Head of caudate nucleus (tissue), 42 donors: ENCODE data around the gene FOXA3.
"Not testable (repeated sequence)": the region's sequence is repeated elsewhere in the genome, so short reads cannot be mapped to it uniquely, and the experiment has no call there.

Source experiments
- DNase-seq, 42 donors: peaks; one replicate each; pipeline versions ENCODE4 v3.0.0 to v3.0.0-alpha.2; 2020 to 2021; ENCODE audit warnings: mixed read lengths in 7 of 42
- intact Hi-C: fragments of 100-400 bp; cut with DNase I; formaldehyde crosslinking; loops from one replicate; pipeline ENCODE4 v1.15.0; 2022

Gene FOXA3

DNA sequence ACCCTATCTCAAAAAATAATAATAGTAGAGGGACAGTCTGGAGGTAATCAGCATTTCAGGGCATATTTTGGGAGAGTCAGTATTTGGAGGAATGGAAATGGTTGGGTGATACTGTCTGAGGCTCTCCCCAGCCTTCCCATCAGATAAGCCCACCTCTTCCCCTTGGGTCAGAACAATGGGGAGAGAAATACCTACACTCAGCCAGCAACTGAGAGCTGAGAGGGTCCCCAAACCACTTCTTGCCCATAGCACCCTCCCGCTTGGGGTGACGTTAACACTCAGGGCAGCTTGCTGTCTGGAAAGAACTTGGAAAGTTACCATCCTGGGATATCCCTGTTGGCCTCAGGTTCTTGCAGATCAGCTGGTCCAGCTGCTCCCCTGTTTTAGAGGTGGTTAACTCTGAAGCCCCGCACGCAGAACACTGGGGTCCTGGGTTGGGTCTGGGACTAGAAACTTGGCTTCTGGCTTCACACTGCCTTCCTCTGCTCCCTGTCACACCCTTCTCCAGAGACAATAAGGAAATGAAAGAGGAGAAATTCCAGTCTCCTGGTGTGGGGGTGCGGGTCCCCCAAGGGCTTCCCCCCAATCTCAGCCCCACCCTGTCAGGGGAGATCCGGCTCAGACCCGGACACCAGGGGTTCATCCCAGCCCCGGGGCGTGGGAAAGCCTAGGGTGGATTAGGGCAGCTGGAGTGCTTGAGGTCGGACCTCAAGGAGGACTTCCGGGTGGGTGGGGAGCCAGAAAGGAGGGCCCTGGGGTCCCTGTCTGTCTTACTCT is 2.5 kb downstream of the FOXA3 start:
- DNase-seq = no peak
- intact Hi-C loops = no loop called here

DNA sequence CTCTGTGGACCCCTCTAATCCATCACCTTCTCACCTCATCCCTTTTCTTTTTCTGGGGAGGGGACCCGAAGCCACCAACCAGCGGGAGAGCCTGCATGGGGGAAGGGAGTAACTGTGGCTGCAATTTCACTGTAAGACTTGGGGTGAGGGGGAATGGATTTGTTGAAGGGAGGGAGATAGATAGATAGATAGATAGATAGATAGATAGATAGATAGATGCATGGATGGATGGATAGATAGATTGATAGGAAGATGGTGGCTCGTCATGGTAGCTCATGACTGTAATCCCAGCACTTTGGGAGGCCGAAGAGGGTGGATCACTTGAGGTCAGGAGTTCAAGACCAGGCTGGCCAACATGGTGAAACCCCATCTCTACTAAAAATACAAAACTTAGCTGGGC is 3.1 kb downstream of the FOXA3 start:
- DNase-seq, intact Hi-C loops: not testable (repeated sequence)

DNA sequence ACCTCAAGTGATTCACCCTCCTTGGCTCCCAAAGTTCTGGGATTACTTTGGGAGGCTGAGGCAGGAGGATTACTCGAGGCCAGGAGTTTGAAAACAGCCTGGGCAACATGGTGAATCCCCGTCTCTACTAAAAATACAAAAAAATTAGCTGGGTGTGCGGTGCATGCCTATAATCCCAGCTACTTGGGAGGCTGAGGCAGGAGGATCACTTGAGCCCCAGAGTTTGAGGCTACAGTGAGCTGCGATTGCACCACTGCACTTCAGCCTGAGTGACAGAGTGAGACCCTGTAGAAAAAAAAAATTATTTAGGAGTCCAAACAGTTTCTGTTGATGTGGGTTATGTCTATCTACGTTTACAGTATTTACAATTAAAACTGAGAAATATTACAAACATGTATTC is 6.7 kb downstream of the FOXA3 start:
- intact Hi-C loops = no loop called here
- no peak for DNase-seq

DNA sequence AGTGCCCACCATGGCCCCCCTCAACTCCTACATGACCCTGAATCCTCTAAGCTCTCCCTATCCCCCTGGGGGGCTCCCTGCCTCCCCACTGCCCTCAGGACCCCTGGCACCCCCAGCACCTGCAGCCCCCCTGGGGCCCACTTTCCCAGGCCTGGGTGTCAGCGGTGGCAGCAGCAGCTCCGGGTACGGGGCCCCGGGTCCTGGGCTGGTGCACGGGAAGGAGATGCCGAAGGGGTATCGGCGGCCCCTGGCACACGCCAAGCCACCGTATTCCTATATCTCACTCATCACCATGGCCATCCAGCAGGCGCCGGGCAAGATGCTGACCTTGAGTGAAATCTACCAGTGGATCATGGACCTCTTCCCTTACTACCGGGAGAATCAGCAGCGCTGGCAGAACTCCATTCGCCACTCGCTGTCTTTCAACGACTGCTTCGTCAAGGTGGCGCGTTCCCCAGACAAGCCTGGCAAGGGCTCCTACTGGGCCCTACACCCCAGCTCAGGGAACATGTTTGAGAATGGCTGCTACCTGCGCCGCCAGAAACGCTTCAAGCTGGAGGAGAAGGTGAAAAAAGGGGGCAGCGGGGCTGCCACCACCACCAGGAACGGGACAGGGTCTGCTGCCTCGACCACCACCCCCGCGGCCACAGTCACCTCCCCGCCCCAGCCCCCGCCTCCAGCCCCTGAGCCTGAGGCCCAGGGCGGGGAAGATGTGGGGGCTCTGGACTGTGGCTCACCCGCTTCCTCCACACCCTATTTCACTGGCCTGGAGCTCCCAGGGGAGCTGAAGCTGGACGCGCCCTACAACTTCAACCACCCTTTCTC is 8.2 kb downstream of the FOXA3 start:
- no peak for DNase-seq
- intact Hi-C loops = no loop called here

DNA sequence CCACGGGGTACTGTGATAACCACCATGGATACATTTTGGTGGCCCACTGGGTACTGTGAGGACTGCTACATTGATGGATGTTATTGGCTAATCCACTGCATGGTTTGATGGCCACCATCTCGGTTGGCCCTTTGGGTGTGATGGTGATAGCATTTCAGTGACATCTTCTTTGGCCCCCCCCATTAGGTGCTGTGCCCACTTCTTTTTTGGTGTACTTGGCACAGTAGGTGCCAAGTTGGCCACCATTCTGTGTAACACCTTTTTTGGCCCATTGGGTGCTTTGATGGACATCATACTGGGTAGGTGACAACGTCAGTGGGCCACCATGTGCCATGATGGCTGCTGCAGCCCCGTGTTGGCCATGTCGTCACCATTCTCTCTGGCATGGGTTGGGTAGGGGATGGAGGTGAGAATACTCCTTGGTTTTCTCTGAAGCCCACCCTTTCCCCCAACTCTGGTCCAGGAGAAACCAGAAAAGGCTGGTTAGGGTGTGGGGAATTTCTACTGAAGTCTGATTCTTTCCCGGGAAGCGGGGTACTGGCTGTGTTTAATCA is 9.2 kb downstream of the FOXA3 start:
- intact Hi-C loops = no loop called here
- no peak for DNase-seq

DNA sequence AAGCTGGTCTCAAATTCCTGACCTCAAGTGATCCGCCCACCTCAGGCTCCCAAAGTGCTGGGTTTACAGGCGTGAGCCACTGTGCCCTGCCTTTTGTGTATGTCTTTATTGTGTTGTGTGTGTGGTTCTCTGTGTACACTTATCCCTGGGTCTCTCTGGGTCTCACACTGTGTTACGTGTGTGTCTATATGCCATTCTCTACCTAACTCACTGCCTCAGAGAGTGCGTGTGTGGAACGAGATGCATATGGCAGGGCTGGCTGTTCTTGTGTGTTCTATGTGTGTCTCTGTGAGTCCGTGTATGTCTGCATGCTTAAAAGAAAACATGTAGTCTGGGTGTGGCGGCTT is 10.5 kb downstream of the FOXA3 start:
- intact Hi-C loops = no loop called here
- no peak for DNase-seq

DNA sequence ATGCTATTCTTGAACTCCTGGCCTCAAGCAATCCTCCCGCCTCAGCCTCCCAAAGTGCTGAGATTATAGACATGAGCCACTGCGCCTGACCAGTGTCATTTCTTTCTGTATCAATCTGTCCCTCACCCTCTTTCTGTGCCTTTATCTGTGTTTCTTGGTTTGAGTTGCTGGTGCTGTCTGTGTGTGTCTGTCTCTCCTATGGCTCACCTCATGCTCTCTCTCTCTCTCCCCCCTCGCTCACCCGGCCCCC is 12.0 kb downstream of the FOXA3 start:
- no peak for DNase-seq
- intact Hi-C loops = no loop called here

DNA sequence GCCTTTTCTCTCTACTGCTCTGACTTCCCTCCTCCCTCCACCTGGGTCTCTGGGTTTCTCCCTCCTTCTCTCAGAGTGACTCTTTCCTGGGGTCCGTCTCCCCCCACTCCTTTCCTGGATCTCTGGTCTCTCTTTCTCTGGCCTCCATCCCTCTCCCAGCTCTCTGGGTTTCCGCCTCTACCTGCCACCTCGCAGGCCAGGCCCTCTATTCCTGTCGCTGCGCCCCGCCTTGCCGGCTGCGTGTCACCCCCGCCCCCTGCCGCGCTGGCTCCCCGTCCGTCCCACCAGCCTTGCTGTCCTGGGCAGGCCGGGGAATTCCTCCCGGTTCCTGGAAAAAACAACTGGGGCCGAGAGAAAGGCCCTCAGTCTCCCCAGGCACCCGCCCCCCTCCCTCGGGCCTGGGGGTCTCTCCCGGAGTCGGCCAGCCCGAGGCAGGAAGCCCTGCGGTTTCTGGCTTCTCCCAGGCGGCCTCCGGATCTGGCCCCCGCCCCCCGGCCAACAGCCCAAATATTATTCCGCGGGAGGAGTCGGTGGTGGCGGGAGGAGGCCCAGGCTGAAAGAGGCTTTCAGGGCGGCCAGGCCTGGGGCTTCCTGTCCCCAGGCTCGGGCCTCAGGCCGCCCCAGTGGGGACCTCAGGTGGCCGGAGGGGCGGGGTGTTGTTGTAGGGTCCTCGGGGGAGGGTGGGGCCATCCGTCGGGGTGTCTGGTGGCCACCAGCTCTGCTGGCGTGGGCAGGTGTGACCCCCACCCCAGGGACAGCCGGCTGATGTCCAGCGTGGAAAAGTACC is 12.5 kb downstream of the FOXA3 start:
- DNase-seq = peak in 2 of 42 donors; percentile 17 to 23
- intact Hi-C loops = no loop called here

DNA sequence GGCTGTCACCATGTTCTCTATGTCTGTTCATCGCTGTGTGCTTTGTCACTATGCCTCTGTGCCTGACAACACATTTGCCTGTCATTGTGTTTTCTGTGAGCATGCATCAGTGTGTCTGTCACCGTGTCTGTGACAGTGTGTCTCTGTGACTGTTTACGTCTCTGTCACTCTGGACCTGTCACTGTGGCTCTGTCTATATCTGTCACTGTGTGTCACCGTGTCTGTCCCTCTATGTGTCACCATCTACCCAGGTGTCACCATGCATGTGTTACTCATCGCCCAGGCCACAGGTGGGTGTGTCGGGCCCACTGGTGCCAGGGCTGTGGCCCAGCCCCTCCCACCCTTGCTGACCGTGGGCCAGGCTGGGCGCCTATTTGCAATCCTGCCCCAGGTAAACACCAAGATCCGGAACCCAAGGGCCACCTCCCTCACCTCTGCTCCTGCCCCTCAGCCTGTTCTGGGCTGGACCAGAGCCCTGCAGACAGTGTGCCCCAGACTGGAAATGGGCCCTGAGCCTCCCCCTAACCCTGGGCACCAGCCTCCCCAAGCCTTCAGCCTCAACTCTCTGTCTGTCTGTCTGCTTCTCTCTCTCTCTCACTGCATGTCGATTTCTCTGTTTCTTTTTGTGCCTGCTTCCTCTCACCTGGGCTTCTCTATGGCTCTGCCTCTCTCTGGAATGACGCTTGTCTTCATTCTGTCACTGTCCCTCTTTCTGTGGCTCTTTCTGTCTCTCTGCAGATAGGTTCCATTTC is 14.1 kb downstream of the FOXA3 start:
- no peak for DNase-seq
- intact Hi-C loops = no loop called here

DNA sequence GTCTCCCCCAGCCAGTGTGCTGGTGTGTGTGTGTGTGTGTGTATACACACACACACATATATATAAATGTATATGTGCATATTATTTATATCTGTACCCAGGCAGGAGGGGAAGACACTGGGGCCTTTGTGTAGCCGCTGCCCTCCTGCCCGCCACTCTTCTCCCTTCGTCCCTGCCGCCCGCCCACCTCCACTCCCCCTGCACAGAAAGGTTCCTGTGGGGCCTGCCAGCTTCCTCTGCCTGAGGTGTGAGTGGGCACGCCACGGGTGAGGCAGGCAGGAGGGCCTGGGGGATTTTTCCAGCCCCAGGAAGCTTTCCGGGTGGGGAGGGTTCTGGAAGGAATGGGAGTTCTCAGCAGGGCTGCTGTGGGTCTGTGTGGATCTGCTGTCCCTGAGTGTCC is 14.9 kb downstream of the FOXA3 start:
- no peak for DNase-seq
- intact Hi-C loops = no loop called here

DNA sequence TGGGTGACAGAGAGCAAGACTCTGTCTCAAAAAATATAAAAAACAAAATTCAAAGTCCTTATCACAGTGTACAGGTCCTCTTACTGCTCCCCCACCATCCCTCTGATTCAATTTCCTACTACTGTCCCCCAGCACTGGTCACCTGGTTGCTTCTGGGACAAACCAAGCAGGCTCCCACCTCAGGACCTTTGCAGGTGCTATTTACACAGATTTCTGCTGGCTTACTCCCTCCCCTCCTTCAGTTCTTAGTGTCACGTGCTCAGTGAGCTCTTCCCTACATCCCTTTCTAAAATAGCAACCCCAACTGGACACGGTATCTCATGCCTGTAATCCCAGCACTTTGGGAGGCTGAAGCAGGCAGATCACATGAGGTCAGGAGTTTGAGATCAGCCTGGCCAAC is 15.8 kb downstream of the FOXA3 start:
- intact Hi-C loops = loop anchor here (10.0 kb wide), 1 partner anchor 135 kb away; no protein-coding TSS in a partner anchor
- no peak for DNase-seq

DNA sequence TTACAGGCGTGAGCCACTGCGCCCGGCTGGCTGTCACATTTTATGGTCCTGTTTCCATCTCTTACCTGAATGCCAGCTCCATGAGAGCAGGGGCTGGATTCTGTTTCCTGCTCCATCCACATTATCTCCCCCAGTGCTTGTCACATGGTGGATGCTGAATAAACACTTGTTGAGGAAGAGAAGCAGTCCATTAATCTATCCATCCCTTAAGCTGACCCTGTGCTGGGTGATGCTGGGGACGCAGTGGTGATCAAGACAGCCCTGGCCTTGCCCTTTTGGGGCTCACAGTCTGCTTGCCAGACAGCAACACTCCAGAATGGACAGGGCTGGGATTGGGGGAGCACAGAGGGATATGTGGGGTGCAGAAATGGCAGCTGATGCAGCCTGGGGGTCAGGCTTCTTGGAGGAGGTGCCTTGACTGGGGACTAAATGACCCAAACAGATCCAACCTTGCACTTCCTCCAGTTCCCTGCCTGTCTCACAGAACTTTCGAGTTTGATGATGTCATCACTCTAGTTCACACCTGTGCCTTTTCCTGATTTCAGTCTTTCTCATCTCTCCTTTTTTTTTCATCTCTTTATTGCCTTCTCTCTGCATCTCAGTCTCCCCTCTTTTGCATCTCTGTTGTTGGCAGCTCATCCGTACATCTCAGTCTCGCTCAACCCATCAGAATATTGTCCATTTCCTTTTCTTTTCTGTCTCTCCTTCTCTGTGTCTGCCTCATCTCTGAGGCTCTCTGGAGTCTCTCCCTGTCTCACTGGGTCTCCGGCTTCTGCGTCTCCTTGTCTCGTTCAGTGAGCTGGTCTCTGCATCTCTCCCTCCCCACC is 17.2 kb downstream of the FOXA3 start:
- intact Hi-C loops = loop anchor here (10.0 kb wide), 1 partner anchor 134 kb away; no protein-coding TSS in a partner anchor

DNA sequence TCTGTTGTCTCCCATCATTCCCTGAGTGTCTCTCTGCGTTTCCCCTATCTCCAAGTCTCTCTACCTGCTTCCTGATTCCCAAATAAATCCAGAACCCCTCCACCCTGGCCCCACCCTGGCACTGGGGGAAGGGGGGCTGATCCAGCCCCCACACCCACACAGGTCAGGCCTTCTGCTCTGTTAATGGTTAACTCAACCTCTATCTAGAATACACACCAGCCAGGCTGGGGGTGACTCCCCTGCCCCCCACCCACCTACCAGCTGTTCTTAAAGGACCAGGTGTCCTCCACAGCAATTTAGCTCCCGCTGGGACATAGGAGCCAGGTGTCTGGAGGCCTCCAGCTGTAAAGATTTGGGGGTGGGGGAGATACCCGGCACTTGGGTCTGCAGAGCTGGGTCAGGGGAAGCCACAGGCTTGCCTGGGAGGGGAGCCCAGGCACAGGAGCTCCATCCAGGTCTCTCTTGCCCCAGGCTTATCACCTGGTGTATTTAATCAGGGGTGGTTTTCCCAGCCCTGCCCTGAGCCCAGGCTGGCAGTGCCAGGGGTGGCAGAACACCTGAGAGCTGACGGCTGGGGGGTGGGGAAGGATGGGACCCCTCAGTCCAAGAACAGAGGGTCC is 17.9 kb downstream of the FOXA3 start:
- DNase-seq = no peak
- intact Hi-C loops = loop anchor here (2.0 to 10.0 kb wide), 2 partner anchors 13 to 133 kb away; no protein-coding TSS in a partner anchor

More for the DNA sequence above, 17.2 kb downstream of the FOXA3 start:
- no peak for DNase-seq

DNA sequence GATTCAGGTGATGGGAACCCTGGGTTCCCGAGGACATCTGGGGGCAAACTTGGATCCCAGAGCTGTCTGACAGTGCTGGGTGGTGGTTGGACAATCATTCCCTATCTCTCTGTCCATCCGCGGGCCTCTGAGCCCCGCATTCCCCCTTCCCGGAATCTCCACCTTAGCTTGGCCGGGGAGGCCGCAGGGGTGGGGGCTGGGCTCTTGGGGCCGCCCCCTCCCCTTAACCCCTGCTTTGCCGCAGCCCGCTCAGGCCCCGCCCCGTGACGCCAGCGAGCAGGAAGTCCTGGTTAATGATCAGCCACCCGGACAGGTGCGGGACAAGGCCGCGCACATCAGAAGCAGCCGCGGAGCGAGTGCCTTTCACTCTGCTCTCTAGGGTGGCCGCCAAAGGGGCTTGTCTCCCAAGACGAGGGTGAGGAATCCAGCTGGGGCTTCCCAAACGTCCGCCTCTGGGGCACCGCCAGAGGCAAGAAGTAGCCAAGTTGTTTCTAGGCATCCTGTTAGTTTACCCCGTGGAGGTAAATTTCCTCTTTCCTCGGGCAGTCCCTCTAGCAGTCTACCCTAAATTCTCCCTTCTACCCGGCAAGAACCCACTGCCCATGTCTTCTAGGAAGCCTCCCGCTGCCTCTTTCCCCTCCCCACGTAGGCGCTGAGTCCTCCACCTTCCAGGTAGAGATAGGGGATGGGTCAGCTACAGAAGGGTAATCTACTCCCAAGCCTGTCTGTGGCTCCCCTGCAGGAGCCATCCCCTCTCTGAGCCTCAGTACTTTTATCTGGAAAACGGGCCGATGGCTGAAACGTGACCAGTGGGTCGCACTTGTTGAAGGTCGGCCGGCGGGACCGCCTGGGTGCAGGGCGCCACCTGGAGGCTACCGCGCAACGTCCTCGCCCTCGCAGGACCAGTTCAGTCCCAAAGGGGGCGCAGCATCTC is 18.8 kb downstream of the FOXA3 start:
- DNase-seq = peak; percentile 44 to 86 (median 75)
- intact Hi-C loops = loop anchor here (2.0 to 10.0 kb wide), 2 partner anchors 14 to 132 kb away; no protein-coding TSS in a partner anchor

DNA sequence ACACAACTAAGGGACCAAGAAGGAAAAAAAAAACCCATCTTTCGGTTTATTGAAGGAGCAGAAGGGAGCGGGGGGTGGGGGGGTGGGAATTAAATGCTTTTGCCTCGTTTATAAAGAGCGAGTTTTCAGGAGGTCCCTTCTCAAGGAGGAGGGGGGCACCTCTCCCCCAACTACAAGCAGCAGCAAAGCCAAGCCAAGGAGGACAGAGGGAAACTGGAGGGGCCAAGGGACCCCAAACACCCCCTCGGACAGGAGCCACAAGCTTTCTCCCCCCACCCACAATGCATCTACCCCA is 19.4 kb downstream of the FOXA3 start:
- no peak for DNase-seq
- intact Hi-C loops = loop anchor here (2.0 to 10.0 kb wide), 2 partner anchors 15 to 131 kb away; no protein-coding TSS in a partner anchor

DNA sequence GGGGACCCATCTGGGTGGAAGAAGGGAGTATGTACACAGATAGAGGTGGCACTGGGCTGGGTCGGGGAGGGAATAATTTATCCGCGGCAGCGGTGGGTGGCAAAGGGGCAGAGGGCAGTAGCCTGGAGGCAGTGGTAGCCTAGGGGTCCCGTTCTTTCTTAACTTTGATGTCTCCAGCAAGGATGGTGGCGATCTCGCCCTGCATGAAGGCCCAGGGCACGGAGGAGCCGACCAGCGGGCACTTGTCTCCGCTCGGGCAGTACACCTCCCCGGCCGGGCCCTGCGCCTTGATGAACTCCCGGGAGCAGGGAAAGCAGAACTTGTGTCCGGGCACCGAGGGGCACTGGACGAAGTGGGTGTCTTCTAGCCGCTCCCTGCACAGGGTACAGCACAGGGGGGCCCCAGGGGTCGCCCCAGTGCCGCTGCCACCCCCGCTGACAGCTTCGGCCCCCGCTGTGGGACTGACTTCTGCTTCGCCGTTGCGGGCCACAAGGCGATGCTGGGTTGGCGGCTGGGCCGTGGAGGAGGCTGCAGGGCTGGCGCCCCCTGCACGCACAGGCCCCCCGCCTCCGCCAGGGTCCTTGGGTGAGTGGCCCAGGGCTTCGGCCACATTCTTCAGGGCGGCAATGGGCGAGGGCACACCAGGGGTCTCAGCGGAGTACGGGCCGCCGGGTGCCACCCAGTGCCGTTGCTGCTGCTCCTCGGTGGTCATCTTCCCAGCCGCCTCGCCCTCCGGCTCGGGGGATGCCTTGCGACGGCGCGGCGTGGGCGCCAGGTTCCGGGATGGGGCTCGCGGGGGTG is 20.0 kb downstream of the FOXA3 start:
- no peak for DNase-seq
- intact Hi-C loops = loop anchor here (2.0 to 10.0 kb wide), 2 partner anchors 15 to 131 kb away; no protein-coding TSS in a partner anchor
